Large intestine (tissue), 3 donors: ENCODE data around the gene CARMIL1. TPM values are rescaled to one million over a fixed set of nuclear protein-coding genes. Genes with fewer than 3 reads are reported as not detected.
A peak's percentile ranks its signal among the peaks of the same experiment; 100 is the strongest.
"Not testable (repeated sequence)": the region's sequence is repeated elsewhere in the genome, so short reads cannot be mapped to it uniquely, and the experiment has no call there.

Experiments
- DNase-seq, 2 donors: peaks; one replicate each; pipeline versions ENCODE4 v3.0.0 to v3.0.0-alpha.2; 2013
- H3K27ac ChIP-seq: one replicate; pipeline ENCODE4 v1.5.1; 2013; ENCODE audit warnings: low read length
- H3K27me3 ChIP-seq: 2 replicates; pipeline ENCODE4 v1.6.1; 2013; ENCODE audit warnings: low read length; ENCODE audit not compliant: control insufficient read depth, insufficient read depth
- H3K36me3 ChIP-seq: 2 replicates; pipeline ENCODE4 v1.6.1; 2013; ENCODE audit warnings: low read length; ENCODE audit not compliant: control insufficient read depth, insufficient read depth
- H3K4me1 ChIP-seq: one replicate; pipeline ENCODE4 v1.6.1; 2013; ENCODE audit warnings: low read length; ENCODE audit not compliant: control insufficient read depth, insufficient read depth
- H3K4me3 ChIP-seq: one replicate; pipeline ENCODE4 v1.5.1; 2013; ENCODE audit warnings: low read length
- H3K9me3 ChIP-seq: one replicate; pipeline ENCODE4 v1.6.1; 2013; ENCODE audit warnings: mild to moderate bottlenecking, low read depth, low read length, moderate library complexity; ENCODE audit not compliant: control insufficient read depth
- WGBS: methylation state at CpG from one replicate; pipeline ENCODE4 v1.1.5; 2013; ENCODE audit warnings: low lambda C conversion rate; ENCODE audit not compliant: insufficient coverage; 5-methylcytosine and 5-hydroxymethylcytosine counted together
- polyA plus RNA-seq: library from polyadenylated mRNA; unstranded; fragments of 120-200 nt; gene quantifications from one replicate; pipeline ENCODE4 v1.2.1, GENCODE V29; 2013

Gene CARMIL1
- polyA plus RNA-seq, 1 donor: 32.2 TPM

GRCh38 chr6:25365154-25365553 lies 86.0 kb downstream of the CARMIL1 start:
- peaks cover 15% of the 10 kb centered on the region for H3K4me1 ChIP-seq
- no peaks in the 10 kb centered on the region for H3K9me3 ChIP-seq
- H3K4me3 ChIP-seq: no peak overlapping the region
- H3K27me3 ChIP-seq: no peaks in the 10 kb centered on the region
- H3K36me3 ChIP-seq: no peaks in the 10 kb centered on the region
- WGBS: 100% methylated on average over 2 of the region's 5 CpGs
- DNase-seq: no peak
- no peak overlapping the region for H3K27ac ChIP-seq

- Histone ChIP-seq H3K27ac (no peak overlapping the region), H3K27me3 (no peaks in the 10 kb centered on the region), H3K9me3 (no peaks in the 10 kb centered on the region), H3K4me3 (no peak overlapping the region), H3K4me1 (peaks cover 24% of the 10 kb centered on the region), H3K36me3 (no peaks in the 10 kb centered on the region)
- no CpG with 5 or more reads among the region's 1 CpG for WGBS
- no peak for DNase-seq
These were observed 87.8 kb downstream of the CARMIL1 start for GRCh38 chr6:25366903-25367545.

- no peak overlapping the region for H3K4me3 ChIP-seq
- no peaks in the 10 kb centered on the region for H3K36me3 ChIP-seq
- no peaks in the 10 kb centered on the region for H3K9me3 ChIP-seq
- peaks cover 24% of the 10 kb centered on the region for H3K4me1 ChIP-seq
- no peak for DNase-seq
- no peaks in the 10 kb centered on the region for H3K27me3 ChIP-seq
- no CpG with 5 or more reads among the region's 6 CpGs for WGBS
- H3K27ac ChIP-seq: peak overlapping the region; percentile 79
These were observed 89.9 kb downstream of the CARMIL1 start for GRCh38 chr6:25369036-25369432.

GRCh38 chr6:25369433-25370177 lies 90.4 kb downstream of the CARMIL1 start:
- H3K4me1 ChIP-seq: peaks cover 24% of the 10 kb centered on the region
- 51% methylated on average over 3 of the region's 10 CpGs for WGBS
- no peaks in the 10 kb centered on the region for H3K27me3 ChIP-seq
- peak; percentile 65 to 86 for DNase-seq
- no peaks in the 10 kb centered on the region for H3K36me3 ChIP-seq
- H3K4me3 ChIP-seq: no peak overlapping the region
- H3K9me3 ChIP-seq: no peaks in the 10 kb centered on the region
- H3K27ac ChIP-seq: peak overlapping the region; percentile 79

GRCh38 chr6:25370178-25371036 lies 91.2 kb downstream of the CARMIL1 start:
- H3K36me3 ChIP-seq: no peaks in the 10 kb centered on the region
- DNase-seq: peak in 1 of 2 donors; percentile 60
- peak overlapping the region; percentile 79 for H3K27ac ChIP-seq
- 100% methylated on average over 2 of the region's 10 CpGs for WGBS
- H3K4me3 ChIP-seq: no peak overlapping the region
- H3K27me3 ChIP-seq: no peaks in the 10 kb centered on the region
- H3K9me3 ChIP-seq: peaks cover 5% of the 10 kb centered on the region
- H3K4me1 ChIP-seq: peaks cover 24% of the 10 kb centered on the region

- no peaks in the 10 kb centered on the region for H3K27me3 ChIP-seq
- no peak overlapping the region for H3K4me3 ChIP-seq
- DNase-seq: no peak
- H3K9me3 ChIP-seq: peaks cover 7% of the 10 kb centered on the region
- no peak overlapping the region for H3K27ac ChIP-seq
- peaks cover 24% of the 10 kb centered on the region for H3K4me1 ChIP-seq
- H3K36me3 ChIP-seq: no peaks in the 10 kb centered on the region
- WGBS: no CpG with 5 or more reads among the region's 2 CpGs
These were observed 91.8 kb downstream of the CARMIL1 start for GRCh38 chr6:25371037-25371347.

GRCh38 chr6:25375125-25375524 lies 96.0 kb downstream of the CARMIL1 start:
- H3K9me3 ChIP-seq: peaks cover 7% of the 10 kb centered on the region
- WGBS: no CpG with 5 or more reads among the region's 1 CpG

GRCh38 chr6:25377664-25378063 lies 98.5 kb downstream of the CARMIL1 start:
- no CpG with 5 or more reads among the region's 1 CpG for WGBS
- peaks cover 7% of the 10 kb centered on the region for H3K9me3 ChIP-seq

More at GRCh38 chr6:25375125-25375524, 96.0 kb downstream of the CARMIL1 start:
- H3K4me1 ChIP-seq: peaks cover 9% of the 10 kb centered on the region
- DNase-seq: no peak
- no peak overlapping the region for H3K4me3 ChIP-seq
- H3K27ac ChIP-seq: no peak overlapping the region
- H3K27me3 ChIP-seq: no peaks in the 10 kb centered on the region
- H3K36me3 ChIP-seq: no peaks in the 10 kb centered on the region

GRCh38 chr6:25381077-25381476 lies 101.9 kb downstream of the CARMIL1 start:
- no peak for DNase-seq
- Histone ChIP-seq H3K27me3 (no peaks in the 10 kb centered on the region), H3K36me3 (no peaks in the 10 kb centered on the region), H3K27ac (no peak overlapping the region), H3K4me1 (no peaks in the 10 kb centered on the region), H3K9me3 (no peaks in the 10 kb centered on the region), H3K4me3 (no peak overlapping the region)
- WGBS: no CpG with 5 or more reads among the region's 1 CpG

More at GRCh38 chr6:25377664-25378063, 98.5 kb downstream of the CARMIL1 start:
- Histone ChIP-seq H3K27ac (no peak overlapping the region), H3K36me3 (no peaks in the 10 kb centered on the region), H3K4me1 (no peaks in the 10 kb centered on the region), H3K27me3 (no peaks in the 10 kb centered on the region), H3K4me3 (no peak overlapping the region)
- DNase-seq: no peak

GRCh38 chr6:25382476-25382875 lies 103.3 kb downstream of the CARMIL1 start:
- not testable (repeated sequence) for H3K4me3 ChIP-seq, DNase-seq, H3K9me3 ChIP-seq, H3K27me3 ChIP-seq, H3K27ac ChIP-seq, H3K4me1 ChIP-seq, H3K36me3 ChIP-seq
- WGBS: no CpG with 5 or more reads among the region's 8 CpGs
